OCI-LY3 (cell line): Measurements from ENCODE around the gene TMEM213.

Experiments
- CTCF ChIP-seq: fragments of 200-600, 300-600 bp; sonication (generic); IDR thresholded peaks from 2 replicates; pipeline ENCODE4 v1.5.1; 2014; ENCODE audit warnings: antibody characterized with exemption, low read length, low read depth
- EZH2phosphoT487 ChIP-seq: fragments of 200-600 bp; shearing (Covaris generic); IDR thresholded peaks from 2 replicates; pipeline ENCODE4 v1.6.1; 2018; ENCODE audit warnings: antibody characterized with exemption, mixed run types, low read depth

- TF ChIP-seq CTCF (no peak), EZH2phosphoT487 (no peak)
These were observed 66.9 kb downstream of the TMEM213 start for GRCh38 chr7:138864667-138865066.
